ENCODE results near the gene NDUFS6.

- TF ChIP-seq POLR2A (IDR thresholded peaks at IDR 0.05; ENCODE audit: control extremely low read depth in 1 of 2, low read depth in 2 of 2, low read length in 2 of 2) (no peak), CTCF (IDR thresholded peaks at IDR 0.05; ENCODE audit: control extremely low read depth in 1 of 3, insufficient read depth in 1 of 3, low read depth in 1 of 3, low read length in 3 of 3) (no peak), HDAC2 (IDR thresholded peaks at IDR 0.05; ENCODE audit: borderline replicate concordance in 1 of 2, low read depth in 2 of 2, low read length in 2 of 2) (no peak), RNF2 (IDR thresholded peaks at IDR 0.05; ENCODE audit: borderline replicate concordance, low read depth, low read length, missing control alignments, poor library complexity, severe bottlenecking) (no peak), USF2 (IDR thresholded peaks at IDR 0.05; ENCODE audit: low read length) (no peak), RFX5 (IDR thresholded peaks at IDR 0.05; ENCODE audit: borderline replicate concordance, low read depth, low read length) (no peak), ZNF274 (IDR thresholded peaks at IDR 0.05; ENCODE audit: borderline replicate concordance, extremely low read depth, low read length) (no peak), SRF (IDR thresholded peaks at IDR 0.05; ENCODE audit: low read depth, low read length) (no peak), SIX5 (IDR thresholded peaks at IDR 0.05; ENCODE audit: low read depth, low read length) (no peak), TAF1 (IDR thresholded peaks at IDR 0.05; ENCODE audit: low read depth, low read length) (no peak), EGR1 (IDR thresholded peaks at IDR 0.05; ENCODE audit: borderline replicate concordance, low read depth, low read length) (no peak), CHD1 (IDR thresholded peaks at IDR 0.05; ENCODE audit: low read depth, low read length) (no peak), MAFK (IDR thresholded peaks at IDR 0.05; ENCODE audit: low read depth, low read length) (no peak)
Measured at GRCh38 chr5:1770443-1770802, 30.8 kb upstream of the NDUFS6 start.
